ENCODE data around the gene OGFOD2. TPM values are rescaled to one million over a fixed set of nuclear protein-coding genes. Genes with fewer than 3 reads are reported as not detected.

Gene OGFOD2
- total RNA-seq, 4 donors from 2014 or later = 3.1 to 13.9 (median 6.2) TPM

GRCh38 chr12:122999196-122999946 is 24.3 kb downstream of the OGFOD2 start:
- DNase-seq (ENCODE audit: low spot score) = no peak
- no peak for TF ChIP-seq CTCF (IDR thresholded peaks at IDR 0.05)
- no peak for ATAC-seq (ENCODE audit: low FRiP score)

DNA sequence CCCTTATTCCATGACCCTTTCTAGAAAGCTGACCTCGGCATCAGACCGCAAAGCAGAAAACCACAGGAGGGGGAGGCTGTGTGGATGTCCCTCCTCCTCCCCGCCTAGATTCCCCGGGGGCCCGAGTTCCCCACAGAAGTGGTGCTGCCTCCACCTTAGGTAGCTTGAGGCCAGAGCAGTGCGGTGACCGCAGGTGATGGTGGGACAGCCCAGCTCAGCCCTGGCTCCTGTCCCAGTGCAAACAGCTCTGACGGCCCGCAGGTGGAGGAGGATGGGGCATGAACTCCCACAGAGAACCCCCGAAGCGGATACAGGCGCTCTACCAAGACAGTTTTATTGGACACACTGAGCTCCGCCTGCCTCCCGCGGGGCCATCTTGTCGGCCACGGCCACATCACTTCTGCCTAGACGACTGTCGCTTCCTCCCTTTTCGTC is 25.0 kb downstream of the OGFOD2 start:
- DNase-seq (ENCODE audit: low spot score) (no peak), ATAC-seq (ENCODE audit: low FRiP score) (no peak)
- no peak for TF ChIP-seq CTCF (IDR thresholded peaks at IDR 0.05)

- TF ChIP-seq CTCF (IDR thresholded peaks at IDR 0.05) = no peak
- no peak for ATAC-seq (ENCODE audit: low FRiP score)
- DNase-seq (ENCODE audit: low spot score) = no peak
Observed at GRCh38 chr12:123000578-123000977, 25.5 kb downstream of the OGFOD2 start.

GRCh38 chr12:123001464-123001863 is 26.4 kb downstream of the OGFOD2 start:
- no peak for TF ChIP-seq CTCF (IDR thresholded peaks at IDR 0.05)
- no peak for DNase-seq (ENCODE audit: low spot score)
- no peak for ATAC-seq (ENCODE audit: low FRiP score)

DNA sequence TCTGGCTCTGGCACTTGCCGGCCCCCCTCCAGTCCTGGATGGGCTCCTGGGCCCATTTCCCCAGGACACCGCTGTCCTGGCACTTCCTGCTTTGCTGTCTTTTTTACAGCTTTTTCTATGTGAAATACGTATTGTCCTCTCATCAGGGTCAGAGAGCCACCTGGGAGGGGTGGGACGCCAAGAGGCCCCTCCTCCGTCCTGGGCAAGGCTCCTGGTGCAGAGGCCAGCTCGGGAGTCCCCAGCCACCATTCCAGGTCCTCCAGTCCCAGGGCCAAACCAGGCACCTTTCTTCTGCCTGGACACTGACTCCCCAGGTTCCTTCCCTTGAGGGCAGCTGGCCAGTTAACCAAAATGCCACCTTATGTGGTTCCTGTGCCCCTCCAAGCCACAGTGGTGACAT is 28.2 kb downstream of the OGFOD2 start:
- no peak for DNase-seq (ENCODE audit: low spot score)
- no peak for TF ChIP-seq CTCF (IDR thresholded peaks at IDR 0.05)
- no peak for ATAC-seq (ENCODE audit: low FRiP score)

GRCh38 chr12:123004287-123004686 is 29.2 kb downstream of the OGFOD2 start:
- DNase-seq (ENCODE audit: low spot score) = no peak
- TF ChIP-seq CTCF (IDR thresholded peaks at IDR 0.05) = no peak
- ATAC-seq (ENCODE audit: low FRiP score) = no peak

- ATAC-seq (ENCODE audit: low FRiP score) (no peak), DNase-seq (ENCODE audit: low spot score) (no peak)
- no peak for TF ChIP-seq CTCF (IDR thresholded peaks at IDR 0.05)
Observed at GRCh38 chr12:123005081-123005626, 30.1 kb downstream of the OGFOD2 start.
